ENCODE measurements around the gene FTO.

FTO gene

DNA sequence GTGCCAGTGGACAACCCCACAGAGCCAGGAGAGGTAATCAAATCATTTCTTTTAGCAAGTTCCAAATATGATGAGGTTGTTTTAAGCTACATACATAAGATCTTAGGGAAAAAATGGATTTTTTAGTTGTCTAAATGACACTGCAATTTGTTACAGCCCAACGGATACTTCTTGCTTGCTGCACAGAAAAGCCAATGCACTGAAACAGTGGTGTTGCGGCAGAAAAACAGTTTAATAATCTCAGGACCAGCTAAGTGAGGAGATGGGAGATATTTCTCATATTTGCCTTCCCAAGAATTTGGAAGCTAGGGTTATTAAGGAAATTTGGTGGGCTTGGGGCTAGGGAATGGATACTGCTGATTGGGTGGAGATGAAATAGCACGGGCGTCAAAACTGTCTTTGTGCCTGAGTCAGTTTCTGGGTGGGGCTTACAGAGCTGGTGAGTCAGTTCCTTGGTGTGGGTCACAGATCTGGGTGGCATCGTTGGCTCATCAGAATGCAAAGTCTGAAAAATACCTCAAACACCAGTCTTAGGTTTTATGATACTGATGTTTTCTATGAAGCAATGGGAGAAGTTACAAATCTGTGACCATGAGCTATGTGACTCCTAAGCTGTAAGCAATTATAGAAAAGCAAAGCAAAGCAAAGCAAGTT lies 327.3 kb downstream of the FTO start:
- in situ Hi-C loops (cut with HindIII; ENCODE audit: low sequenced_read_pairs) = no loop called here

DNA sequence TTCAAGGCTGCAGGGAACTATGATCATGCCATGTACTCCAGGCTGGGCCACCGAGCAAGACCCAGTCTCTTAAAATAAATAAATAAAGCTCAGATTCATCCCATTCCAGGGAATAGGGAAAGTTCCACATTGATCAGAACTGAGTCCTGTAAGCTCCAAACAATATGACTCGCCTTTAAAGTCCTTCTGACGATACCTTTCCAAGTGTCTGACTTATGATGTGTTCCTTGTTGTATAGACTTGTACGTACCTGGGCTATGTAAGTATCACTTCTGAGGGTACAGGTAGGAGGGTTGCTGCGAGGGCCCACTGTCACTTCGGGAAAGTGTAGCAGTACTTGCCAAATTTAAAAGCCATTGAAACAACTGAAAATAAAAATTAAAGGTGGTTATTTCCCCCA lies 329.8 kb downstream of the FTO start:
- in situ Hi-C loops (cut with HindIII; ENCODE audit: low sequenced_read_pairs) = no loop called here

- in situ Hi-C loops (cut with HindIII; ENCODE audit: low sequenced_read_pairs) = no loop called here
Measured at GRCh38 chr16:54034684-54035083, 330.7 kb downstream of the FTO start.

DNA sequence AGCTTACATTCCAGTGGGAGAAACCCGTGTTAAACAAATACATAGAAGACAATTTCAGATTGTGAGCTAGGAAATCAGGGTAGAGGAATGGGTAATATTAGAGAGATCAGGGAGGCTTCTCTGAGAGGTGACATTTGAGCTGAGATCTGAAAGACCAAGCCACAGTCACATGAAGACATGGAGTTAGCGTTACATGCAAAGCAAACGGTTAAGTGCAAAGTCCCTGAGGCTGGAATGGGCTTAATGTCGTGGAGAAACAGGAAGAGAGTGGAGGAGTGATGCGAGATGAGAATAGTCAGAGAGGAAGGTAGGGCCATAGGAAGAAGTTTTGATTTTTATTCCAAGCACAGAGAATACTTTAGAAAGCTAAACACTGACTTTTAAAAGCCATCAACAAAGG lies 336.5 kb downstream of the FTO start:
- in situ Hi-C loops (cut with HindIII; ENCODE audit: low sequenced_read_pairs) = no loop called here

DNA sequence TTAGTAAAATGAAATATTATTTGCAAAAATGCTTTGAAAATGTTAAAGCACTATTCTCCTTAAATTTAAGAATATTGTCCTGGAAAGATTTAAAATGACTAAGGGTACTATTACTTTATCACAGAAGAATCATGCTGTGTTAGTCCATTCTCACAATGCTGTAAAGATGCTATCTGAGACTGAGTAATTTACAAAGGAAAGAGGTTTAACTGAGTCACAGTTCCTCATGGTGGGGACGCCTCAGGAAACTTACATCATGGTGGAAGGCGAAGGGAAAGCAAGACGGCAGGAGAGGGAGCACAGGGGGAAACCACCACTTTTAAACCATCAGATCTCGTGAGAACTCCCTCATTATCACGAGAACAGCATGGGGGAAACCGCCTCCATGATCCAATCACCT lies 337.0 kb downstream of the FTO start:
- in situ Hi-C loops (cut with HindIII; ENCODE audit: low sequenced_read_pairs) = no loop called here

GRCh38 chr16:54048586-54049495 lies 344.9 kb downstream of the FTO start:
- in situ Hi-C loops (cut with HindIII; ENCODE audit: low sequenced_read_pairs) = no loop called here

GRCh38 chr16:54049591-54050458 lies 345.9 kb downstream of the FTO start:
- in situ Hi-C loops (cut with HindIII; ENCODE audit: low sequenced_read_pairs) = no loop called here

DNA sequence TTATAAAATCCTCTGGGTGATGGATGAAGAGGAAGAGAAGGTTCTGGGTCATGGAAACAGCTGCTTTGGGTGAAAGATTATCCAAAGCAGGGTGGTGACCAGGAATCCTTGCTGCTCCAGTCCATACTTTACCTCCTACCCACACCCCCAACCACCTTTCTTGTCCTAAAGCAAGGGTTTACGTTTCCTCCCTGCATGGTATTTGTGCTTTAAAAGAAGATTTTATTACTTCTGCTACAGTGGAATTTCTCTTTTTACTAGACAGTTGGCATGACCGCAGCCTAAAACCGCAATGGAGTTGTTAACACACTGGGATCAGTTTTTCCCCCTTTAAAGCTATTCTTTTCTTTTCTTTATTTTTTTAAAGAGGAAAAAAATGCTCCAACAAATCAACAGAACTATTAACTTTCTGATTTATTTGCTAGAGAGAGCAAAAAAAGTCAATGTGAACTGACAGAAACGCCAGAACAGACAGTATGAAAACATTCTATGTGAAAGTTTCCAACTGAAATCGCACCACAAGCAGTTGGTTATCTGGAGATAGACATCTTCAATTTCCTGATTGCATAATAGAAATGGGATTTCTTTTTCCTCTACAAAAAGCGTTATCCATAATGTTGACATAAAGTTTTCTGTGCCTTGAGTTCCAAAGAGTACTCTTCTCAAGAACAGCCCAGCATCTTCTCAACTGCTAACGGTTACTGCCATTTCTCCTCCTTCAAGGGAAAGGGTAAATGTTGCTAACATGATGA lies 346.7 kb downstream of the FTO start:
- in situ Hi-C loops (cut with HindIII; ENCODE audit: low sequenced_read_pairs) = no loop called here

- in situ Hi-C loops (cut with HindIII; ENCODE audit: low sequenced_read_pairs) = no loop called here
Measured at GRCh38 chr16:54051821-54052220, 347.9 kb downstream of the FTO start.

GRCh38 chr16:54052271-54052670 lies 348.3 kb downstream of the FTO start:
- in situ Hi-C loops (cut with HindIII; ENCODE audit: low sequenced_read_pairs) = no loop called here

DNA sequence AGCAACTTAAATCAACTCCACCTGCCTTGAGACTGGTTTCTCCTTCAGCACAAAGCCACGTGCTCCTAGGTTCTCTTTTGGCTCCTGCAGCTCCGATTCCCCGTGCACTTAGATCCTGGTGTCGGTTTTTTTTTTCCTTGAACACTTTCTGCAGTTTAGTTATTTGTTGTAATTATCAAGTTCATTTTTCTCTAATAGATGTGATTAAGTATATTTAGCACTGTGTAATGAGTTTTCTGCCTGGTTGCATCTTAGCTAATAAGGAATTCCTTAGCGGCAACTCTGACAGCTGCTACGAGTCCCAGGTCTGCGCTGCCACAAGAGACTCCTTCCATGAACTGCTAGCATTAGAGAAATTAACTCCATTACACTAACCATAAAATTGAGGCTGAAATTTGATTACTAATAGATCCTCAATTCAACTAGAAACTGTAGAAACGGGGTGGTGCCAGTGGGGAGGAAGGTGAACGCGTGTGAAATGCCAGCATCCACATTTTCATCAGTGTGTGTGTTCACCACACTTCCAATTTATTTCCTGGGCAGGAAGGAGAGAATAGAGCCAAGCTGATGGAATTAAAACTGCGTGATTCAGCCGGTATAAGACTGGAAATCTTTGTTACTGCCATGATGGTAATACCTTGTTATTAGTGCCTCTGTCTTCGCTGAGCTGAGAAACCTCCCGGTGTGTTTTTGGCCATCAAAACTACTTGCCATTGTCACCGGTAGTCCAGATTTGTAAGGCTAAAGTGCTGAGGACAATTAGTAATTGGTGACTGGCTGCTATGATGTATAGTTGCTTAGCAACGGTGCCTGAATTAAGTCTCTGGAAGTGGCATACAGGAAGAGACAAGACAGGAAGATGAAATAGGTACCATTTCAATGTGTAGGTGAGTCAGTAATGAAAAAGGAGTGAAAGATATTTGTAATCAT lies 350.2 kb downstream of the FTO start:
- in situ Hi-C loops (cut with HindIII; ENCODE audit: low sequenced_read_pairs) = no loop called here

DNA sequence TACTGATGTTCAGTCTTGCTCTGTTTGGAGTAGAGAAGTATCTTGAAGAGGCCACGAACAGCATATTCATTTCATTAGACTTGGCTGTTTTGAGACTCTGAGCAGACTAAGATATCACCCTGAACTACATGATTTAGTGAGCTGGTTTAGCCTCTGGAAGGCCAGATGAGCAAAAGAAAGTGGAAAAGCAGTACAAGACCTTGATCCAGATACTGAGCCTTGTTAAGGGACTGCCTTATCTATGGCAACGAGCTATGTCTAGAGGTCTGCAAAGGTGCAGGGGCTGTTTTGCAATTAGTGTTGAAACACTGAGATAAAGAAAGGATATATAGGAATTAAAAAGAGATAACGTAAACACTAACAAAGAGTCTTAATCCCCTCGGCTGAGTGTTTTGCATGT lies 351.2 kb downstream of the FTO start:
- in situ Hi-C loops (cut with HindIII; ENCODE audit: low sequenced_read_pairs) = no loop called here

DNA sequence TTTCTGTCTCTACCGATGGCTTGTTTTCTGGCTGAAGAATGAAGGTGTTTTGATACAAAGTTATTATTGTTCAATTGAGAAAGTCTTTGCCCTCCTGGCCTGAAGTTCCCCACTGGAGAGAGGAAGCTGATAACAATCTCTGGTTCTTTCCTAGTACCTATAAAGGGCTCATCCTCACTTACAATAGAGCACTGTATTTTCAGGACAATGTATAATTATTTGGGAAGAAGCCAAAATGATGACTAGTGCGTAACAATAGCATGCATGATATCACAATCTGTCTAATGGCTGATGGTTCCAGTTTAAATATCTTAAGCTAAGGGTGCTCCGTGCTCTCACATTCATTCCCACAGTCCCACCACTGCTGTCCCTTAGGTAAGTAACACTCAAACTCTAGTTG lies 351.9 kb downstream of the FTO start:
- in situ Hi-C loops (cut with HindIII; ENCODE audit: low sequenced_read_pairs) = no loop called here

GRCh38 chr16:54056921-54057320 lies 353.0 kb downstream of the FTO start:
- in situ Hi-C loops (cut with HindIII; ENCODE audit: low sequenced_read_pairs) = no loop called here

- in situ Hi-C loops (cut with HindIII; ENCODE audit: low sequenced_read_pairs) = no loop called here
Measured at GRCh38 chr16:54059319-54059718, 355.4 kb downstream of the FTO start.

DNA sequence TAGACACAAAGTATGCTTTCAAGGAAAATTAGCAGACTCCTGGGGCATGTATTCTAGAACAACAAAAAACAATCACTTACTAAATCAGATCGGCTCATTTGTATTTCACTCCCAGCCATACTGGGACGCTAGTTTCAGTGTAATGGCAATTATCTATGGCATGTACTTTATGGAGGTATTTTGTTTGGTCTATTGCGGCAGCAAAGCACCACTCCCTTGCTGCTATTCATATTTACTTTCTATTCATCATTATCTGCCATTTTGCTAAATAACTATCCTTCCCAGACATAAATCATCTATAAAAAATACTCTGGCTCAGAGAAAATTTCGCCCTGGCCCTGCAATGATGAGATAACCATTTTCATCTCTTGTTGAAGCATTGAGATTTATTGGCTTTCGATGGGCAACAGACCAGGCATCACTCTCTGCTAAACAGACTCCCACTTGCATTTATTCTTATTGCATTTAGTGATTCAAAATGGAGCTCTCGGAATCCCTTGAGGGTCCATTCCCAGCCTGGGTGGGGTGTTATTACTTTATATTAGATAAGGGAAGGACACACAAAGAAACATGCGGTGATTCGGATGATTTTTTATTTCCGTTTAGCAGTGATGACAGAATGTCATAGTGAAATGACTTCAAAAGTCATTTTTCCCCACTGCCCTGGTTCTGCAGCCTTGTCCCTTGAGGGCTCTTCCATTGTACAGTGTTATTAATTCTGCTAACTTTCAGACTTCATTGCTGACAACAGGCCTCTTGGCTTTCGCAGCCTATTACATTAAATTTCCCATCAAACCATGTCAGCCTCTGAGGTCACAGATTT lies 356.9 kb downstream of the FTO start:
- in situ Hi-C loops (cut with HindIII; ENCODE audit: low sequenced_read_pairs) = no loop called here

- in situ Hi-C loops (cut with HindIII; ENCODE audit: low sequenced_read_pairs) = no loop called here
Measured at GRCh38 chr16:54061454-54061853, 357.5 kb downstream of the FTO start.

DNA sequence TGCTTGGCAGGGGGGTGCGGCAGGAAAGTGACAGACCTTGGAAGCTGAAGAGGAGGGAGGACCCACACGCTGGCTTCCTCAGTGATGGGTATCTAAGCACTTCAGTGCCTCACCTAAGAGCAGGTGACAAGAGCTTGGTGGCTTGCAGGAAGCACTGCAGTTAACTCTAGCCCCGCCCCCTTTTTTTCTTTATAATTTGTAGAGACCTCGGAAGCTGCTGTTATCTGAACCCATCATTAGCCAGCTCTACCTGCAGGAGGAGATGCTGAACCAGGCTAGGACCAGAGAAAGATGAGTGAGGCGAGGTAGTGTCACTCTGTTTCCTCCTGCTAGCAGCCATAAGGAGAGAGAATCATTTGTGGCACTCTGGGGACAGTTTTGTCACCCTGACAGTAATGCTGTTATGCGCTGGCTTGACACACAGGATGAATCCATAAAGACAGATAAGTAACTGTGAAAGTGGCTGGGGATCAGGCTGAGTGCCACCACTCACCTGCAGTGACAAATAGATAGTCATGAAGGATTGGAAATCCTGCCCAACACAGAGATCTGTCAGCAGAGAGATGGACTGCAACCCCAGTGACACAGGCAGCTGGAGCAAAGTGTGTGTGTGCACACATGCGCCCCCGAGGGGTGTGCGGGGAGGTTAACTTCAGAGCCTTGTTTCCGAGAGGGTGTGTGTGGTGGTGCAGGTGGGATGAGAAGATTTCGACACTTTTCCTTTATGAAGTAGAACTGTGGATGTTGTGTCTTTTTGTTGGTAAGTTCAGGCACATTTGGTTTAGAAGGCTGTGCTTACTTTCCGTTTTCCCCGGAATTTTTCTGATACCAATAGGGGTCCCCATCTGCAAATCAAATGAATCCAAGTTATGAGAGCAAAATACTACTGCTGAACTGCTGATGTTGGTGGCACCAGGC lies 358.7 kb downstream of the FTO start:
- in situ Hi-C loops (cut with HindIII; ENCODE audit: low sequenced_read_pairs) = no loop called here
